Fibroblast of lung (primary cell): ENCODE results near the gene IP6K3. TPM values are rescaled to one million over a fixed set of nuclear protein-coding genes. Genes with fewer than 3 reads are reported as not detected.

Experiments used
- DNase-seq, 2 donors: peaks; one replicate each; pipeline versions ENCODE4 v3.0.0 to v3.0.0-alpha.2; 2010; ENCODE audit warnings: low read depth in 2 of 2
- H2AFZ ChIP-seq: 2 replicates; pipeline ENCODE4 v1.5.1; 2012; ENCODE audit warnings: low read length, control low read depth, inconsistent platforms
- H3K27ac ChIP-seq: 2 replicates; pipeline ENCODE4 v1.5.1; 2011; ENCODE audit warnings: low read length, control low read depth; ENCODE audit not compliant: insufficient read depth
- H3K27me3 ChIP-seq: 2 replicates; pipeline ENCODE4 v1.5.1; 2011; ENCODE audit warnings: mild to moderate bottlenecking, low read length; ENCODE audit not compliant: control insufficient read depth, insufficient read depth
- H3K36me3 ChIP-seq: 2 replicates; pipeline ENCODE4 v1.5.1; 2011; ENCODE audit warnings: low read length; ENCODE audit not compliant: control insufficient read depth, insufficient read depth
- H3K4me1 ChIP-seq: 2 replicates; pipeline ENCODE4 v1.5.1; 2011; ENCODE audit warnings: low read length; ENCODE audit not compliant: control insufficient read depth, insufficient read depth; ENCODE audit errors: extremely low read depth
- H3K4me2 ChIP-seq: 2 replicates; pipeline ENCODE4 v1.5.1; 2011; ENCODE audit warnings: low read length, control low read depth; ENCODE audit not compliant: insufficient read depth; ENCODE audit errors: extremely low read depth
- H3K4me3 ChIP-seq, 4 experiments: fragments of 200-600 bp in 1 of 4; sonication (generic) in 1 of 4; replicated peaks in 1 of 4; 2 replicates each; pipeline ENCODE4 v1.5.1; 2011 to 2016; ENCODE audit warnings: low read length in 4 of 4, low read depth in 3 of 4, mild to moderate bottlenecking in 3 of 4, control low read depth in 2 of 4, inconsistent platforms in 1 of 4, mixed read lengths in 1 of 4; ENCODE audit not compliant: insufficient read depth in 1 of 4; ENCODE audit errors: control extremely low read depth in 1 of 4
- H3K79me2 ChIP-seq: 2 replicates; pipeline ENCODE4 v1.5.1; 2012; ENCODE audit warnings: mild to moderate bottlenecking, low read length, inconsistent platforms; ENCODE audit not compliant: control insufficient read depth, insufficient read depth
- H3K9ac ChIP-seq: 2 replicates; pipeline ENCODE4 v1.5.1; 2011; ENCODE audit warnings: mild to moderate bottlenecking, low read length, control low read depth; ENCODE audit not compliant: insufficient read depth
- H3K9me3 ChIP-seq: 2 replicates; pipeline ENCODE4 v1.5.1; 2012; ENCODE audit warnings: low read depth, low read length; ENCODE audit not compliant: control insufficient read depth, insufficient read depth
- H4K20me1 ChIP-seq: 2 replicates; pipeline ENCODE4 v1.5.1; 2011; ENCODE audit warnings: low read length; ENCODE audit not compliant: control insufficient read depth, insufficient read depth; ENCODE audit errors: extremely low read depth
- EZH2 ChIP-seq: IDR thresholded peaks from 2 replicates; pipeline ENCODE4 v1.5.1; 2012; ENCODE audit warnings: low read length, control low read depth, mild to moderate bottlenecking; ENCODE audit errors: missing control alignments
- polyA plus RNA-seq, 2 donors: library from polyadenylated mRNA; depleted of rRNA in 1 of 2; stranded (reverse) in 1 of 2; unstranded in 1 of 2; fragments of >200 nt; gene quantifications; 2 replicates each; pipeline ENCODE4 v1.2.1, GENCODE V29; 2011 to 2012; ENCODE audit warnings: missing spikeins in 1 of 2
- total RNA-seq: library from RNA; depleted of rRNA; stranded (reverse); fragments of >200 nt; gene quantifications from 2 replicates; pipeline ENCODE4 v1.2.1, GENCODE V29; 2014
- TF ChIP-seq, protein P1 (sequence below), 2 donors: IDR thresholded peaks in 1 of 2; conservative IDR thresholded peaks in 1 of 2; 1 replicate in 1 of 2; 2 replicates in 1 of 2; pipeline ENCODE4 v1.5.1; 2011 to 2012; ENCODE audit warnings: low read length in 2 of 2, control low read depth in 1 of 2, inconsistent platforms in 1 of 2, low read depth in 1 of 2, mild to moderate bottlenecking in 1 of 2

Gene IP6K3
- total and polyA plus RNA-seq, 2 donors (not counting 1 experiment from before 2014, with no cell fraction given): 0.84 to 5.4 TPM

- TF ChIP-seq, protein P1, sequence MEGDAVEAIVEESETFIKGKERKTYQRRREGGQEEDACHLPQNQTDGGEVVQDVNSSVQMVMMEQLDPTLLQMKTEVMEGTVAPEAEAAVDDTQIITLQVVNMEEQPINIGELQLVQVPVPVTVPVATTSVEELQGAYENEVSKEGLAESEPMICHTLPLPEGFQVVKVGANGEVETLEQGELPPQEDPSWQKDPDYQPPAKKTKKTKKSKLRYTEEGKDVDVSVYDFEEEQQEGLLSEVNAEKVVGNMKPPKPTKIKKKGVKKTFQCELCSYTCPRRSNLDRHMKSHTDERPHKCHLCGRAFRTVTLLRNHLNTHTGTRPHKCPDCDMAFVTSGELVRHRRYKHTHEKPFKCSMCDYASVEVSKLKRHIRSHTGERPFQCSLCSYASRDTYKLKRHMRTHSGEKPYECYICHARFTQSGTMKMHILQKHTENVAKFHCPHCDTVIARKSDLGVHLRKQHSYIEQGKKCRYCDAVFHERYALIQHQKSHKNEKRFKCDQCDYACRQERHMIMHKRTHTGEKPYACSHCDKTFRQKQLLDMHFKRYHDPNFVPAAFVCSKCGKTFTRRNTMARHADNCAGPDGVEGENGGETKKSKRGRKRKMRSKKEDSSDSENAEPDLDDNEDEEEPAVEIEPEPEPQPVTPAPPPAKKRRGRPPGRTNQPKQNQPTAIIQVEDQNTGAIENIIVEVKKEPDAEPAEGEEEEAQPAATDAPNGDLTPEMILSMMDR (conservative IDR thresholded peaks at IDR 0.05 in 1 of 2, IDR thresholded peaks at IDR 0.05 in 1 of 2; ENCODE audit: low read depth in 1 of 2, low read length in 2 of 2): no peak
- TF ChIP-seq EZH2: no peak
- no peaks in the 10 kb centered on the region for H3K36me3 ChIP-seq
- no peaks in the 10 kb centered on the region for H3K79me2 ChIP-seq
- H3K9me3 ChIP-seq: no peaks in the 10 kb centered on the region
- no peak overlapping the region for H3K9ac ChIP-seq
- no peak overlapping the region for H2AFZ ChIP-seq
- no peaks in the 10 kb centered on the region for H4K20me1 ChIP-seq
- H3K4me3 ChIP-seq: no peak overlapping the region
- H3K4me2 ChIP-seq: no peak overlapping the region
- peaks cover 10% of the 10 kb centered on the region for H3K27me3 ChIP-seq
- H3K4me1 ChIP-seq: peaks cover 3% of the 10 kb centered on the region
- H3K27ac ChIP-seq: no peak overlapping the region
- DNase-seq: no peak
Observed at GRCh38 chr6:33729059-33729458, 17.6 kb downstream of the IP6K3 start.

DNA sequence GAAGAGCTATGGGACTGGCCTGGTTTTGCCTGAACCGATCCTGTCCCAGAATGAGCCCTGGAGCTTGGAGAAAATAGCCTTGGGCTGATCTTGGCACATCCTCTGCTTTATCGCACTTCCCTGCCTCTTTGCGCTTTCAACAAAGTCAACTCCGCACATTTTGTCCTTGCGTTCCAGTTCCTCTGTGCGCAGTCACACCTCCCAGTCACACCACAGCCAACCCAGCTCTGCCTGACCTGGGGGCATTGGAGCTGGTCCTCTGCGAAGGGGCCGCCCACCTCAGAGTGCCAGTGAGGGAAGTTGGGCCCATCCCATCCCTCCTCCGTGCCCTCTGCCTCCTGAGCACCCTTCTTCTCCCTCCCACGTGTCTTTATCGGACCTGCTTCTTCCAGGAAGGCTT lies 18.3 kb downstream of the IP6K3 start:
- peaks cover 16% of the 10 kb centered on the region for H3K27me3 ChIP-seq
- H3K79me2 ChIP-seq: no peaks in the 10 kb centered on the region
- H3K9ac ChIP-seq: no peak overlapping the region
- no peaks in the 10 kb centered on the region for H4K20me1 ChIP-seq
- H2AFZ ChIP-seq: no peak overlapping the region
- no peak overlapping the region for H3K4me2 ChIP-seq
- H3K36me3 ChIP-seq: no peaks in the 10 kb centered on the region
- no peak for DNase-seq
- H3K4me3 ChIP-seq: no peak overlapping the region
- no peak for TF ChIP-seq EZH2
- TF ChIP-seq, protein P1 (conservative IDR thresholded peaks at IDR 0.05 in 1 of 2, IDR thresholded peaks at IDR 0.05 in 1 of 2; ENCODE audit: low read depth in 1 of 2, low read length in 2 of 2): no peak
- no peak overlapping the region for H3K27ac ChIP-seq
- H3K4me1 ChIP-seq: peaks cover 3% of the 10 kb centered on the region
- no peaks in the 10 kb centered on the region for H3K9me3 ChIP-seq

GRCh38 chr6:33727932-33728331 lies 18.8 kb downstream of the IP6K3 start:
- no peak for DNase-seq
- H2AFZ ChIP-seq: no peak overlapping the region
- H3K4me2 ChIP-seq: no peak overlapping the region
- H3K9ac ChIP-seq: no peak overlapping the region
- no peak overlapping the region for H3K27ac ChIP-seq
- no peak overlapping the region for H3K4me3 ChIP-seq
- H3K36me3 ChIP-seq: no peaks in the 10 kb centered on the region
- H3K4me1 ChIP-seq: peaks cover 3% of the 10 kb centered on the region
- H4K20me1 ChIP-seq: no peaks in the 10 kb centered on the region
- no peaks in the 10 kb centered on the region for H3K79me2 ChIP-seq
- no peak for TF ChIP-seq EZH2
- TF ChIP-seq, protein P1 (conservative IDR thresholded peaks at IDR 0.05 in 1 of 2, IDR thresholded peaks at IDR 0.05 in 1 of 2; ENCODE audit: low read depth in 1 of 2, low read length in 2 of 2): no peak
- H3K27me3 ChIP-seq: peaks cover 19% of the 10 kb centered on the region
- no peaks in the 10 kb centered on the region for H3K9me3 ChIP-seq
